Mucosa of descending colon (tissue), 3 donors: ENCODE measurements around the gene AKIRIN1. TPM values are rescaled to one million over a fixed set of nuclear protein-coding genes. Genes with fewer than 3 reads are reported as not detected.
"Not testable (repeated sequence)": the region's sequence is repeated elsewhere in the genome, so short reads cannot be mapped to it uniquely, and the experiment has no call there.

Source experiments
- ATAC-seq: fragments of 200-7000 bp; cut with Tn5 transposase; one replicate; pipeline ENCODE4 v1.9.1; 2020; ENCODE audit warnings: mild to moderate bottlenecking, moderate library complexity
- DNase-seq, 3 donors: peaks; one replicate each; pipeline ENCODE4 v3.0.0-alpha.2; 2020
- H3K36me3 ChIP-seq: fragments of 200-600 bp; one replicate; pipeline ENCODE4 v1.8.0; 2021; ENCODE audit warnings: low read depth, mild to moderate bottlenecking
- H3K4me1 ChIP-seq: fragments of 200-600 bp; one replicate; pipeline ENCODE4 v1.8.0; 2021; ENCODE audit warnings: low read depth, mild to moderate bottlenecking
- H3K4me3 ChIP-seq: fragments of 200-600 bp; one replicate; pipeline ENCODE4 v1.8.0; 2021; ENCODE audit warnings: mild to moderate bottlenecking
- H3K9me3 ChIP-seq: fragments of 200-600 bp; one replicate; pipeline ENCODE4 v1.8.0; 2021; ENCODE audit warnings: mild to moderate bottlenecking
- intact Hi-C, 2 donors: fragments of 100-400 bp; cut with DNase I in 1 of 2; cut with micrococcal nuclease in 1 of 2; formaldehyde crosslinking; loops; one replicate each; pipeline versions ENCODE4 v1.11.0 to v1.11.1; 2022; cut with DNase I, micrococcal nuclease
- total RNA-seq, 3 donors: library from RNA; stranded (reverse); fragmentation: NEBNext Ultra II Directional in 2 of 3; extraction: Animal tissue kit (Norgen Biotek cat#: 25700) in 2 of 3; gene quantifications; one replicate each; pipeline versions ENCODE4 v1.2.1 to v1.2.4, GENCODE V29; 2021 to 2023
- TF ChIP-seq, protein P1 (sequence below): fragments of 200-600 bp; IDR thresholded peaks from one replicate; pipeline ENCODE4 v1.8.0; 2022; ENCODE audit warnings: antibody characterized with exemption, mild to moderate bottlenecking
- donor health status: DM: no; HTN: no; CAD: no; lungs with moderate emphysema.
- donor health status: DM: no; HTN: no; CAD: no.
- donor health status: DM: no; HTN: yes; CAD: no.

AKIRIN1 gene
- total RNA-seq, 3 donors from 2014 or later: 47.7 to 60.4 (median 54.5) TPM

DNA sequence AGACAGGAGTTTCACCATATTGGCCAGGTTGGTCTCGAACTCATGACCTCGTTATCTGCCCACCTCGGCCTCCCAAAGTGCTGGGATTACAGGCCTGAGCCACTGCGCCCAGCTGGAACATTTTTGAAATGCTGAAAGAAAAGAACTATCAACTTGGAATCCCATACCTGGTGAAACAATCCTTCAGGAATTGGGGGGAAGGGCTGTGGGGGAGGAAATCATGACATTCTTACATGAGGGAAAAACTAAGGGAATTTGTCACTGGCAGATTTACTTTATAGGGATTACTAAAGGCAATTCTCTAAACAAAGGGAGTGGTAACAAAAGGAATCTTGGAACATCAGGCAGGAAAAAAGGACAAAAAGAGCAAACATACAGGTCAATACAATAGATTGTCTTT lies 60.9 kb downstream of the AKIRIN1 start:
- intact Hi-C loops: no loop called here
- DNase-seq (no peak), ATAC-seq (no peak)
- Histone ChIP-seq H3K9me3 (no peaks in the 10 kb centered on the region), H3K4me3 (no peak overlapping the region), H3K4me1 (no peaks in the 10 kb centered on the region), H3K36me3 (no peaks in the 10 kb centered on the region)
- TF ChIP-seq, protein P1, sequence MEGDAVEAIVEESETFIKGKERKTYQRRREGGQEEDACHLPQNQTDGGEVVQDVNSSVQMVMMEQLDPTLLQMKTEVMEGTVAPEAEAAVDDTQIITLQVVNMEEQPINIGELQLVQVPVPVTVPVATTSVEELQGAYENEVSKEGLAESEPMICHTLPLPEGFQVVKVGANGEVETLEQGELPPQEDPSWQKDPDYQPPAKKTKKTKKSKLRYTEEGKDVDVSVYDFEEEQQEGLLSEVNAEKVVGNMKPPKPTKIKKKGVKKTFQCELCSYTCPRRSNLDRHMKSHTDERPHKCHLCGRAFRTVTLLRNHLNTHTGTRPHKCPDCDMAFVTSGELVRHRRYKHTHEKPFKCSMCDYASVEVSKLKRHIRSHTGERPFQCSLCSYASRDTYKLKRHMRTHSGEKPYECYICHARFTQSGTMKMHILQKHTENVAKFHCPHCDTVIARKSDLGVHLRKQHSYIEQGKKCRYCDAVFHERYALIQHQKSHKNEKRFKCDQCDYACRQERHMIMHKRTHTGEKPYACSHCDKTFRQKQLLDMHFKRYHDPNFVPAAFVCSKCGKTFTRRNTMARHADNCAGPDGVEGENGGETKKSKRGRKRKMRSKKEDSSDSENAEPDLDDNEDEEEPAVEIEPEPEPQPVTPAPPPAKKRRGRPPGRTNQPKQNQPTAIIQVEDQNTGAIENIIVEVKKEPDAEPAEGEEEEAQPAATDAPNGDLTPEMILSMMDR: no peak

DNA sequence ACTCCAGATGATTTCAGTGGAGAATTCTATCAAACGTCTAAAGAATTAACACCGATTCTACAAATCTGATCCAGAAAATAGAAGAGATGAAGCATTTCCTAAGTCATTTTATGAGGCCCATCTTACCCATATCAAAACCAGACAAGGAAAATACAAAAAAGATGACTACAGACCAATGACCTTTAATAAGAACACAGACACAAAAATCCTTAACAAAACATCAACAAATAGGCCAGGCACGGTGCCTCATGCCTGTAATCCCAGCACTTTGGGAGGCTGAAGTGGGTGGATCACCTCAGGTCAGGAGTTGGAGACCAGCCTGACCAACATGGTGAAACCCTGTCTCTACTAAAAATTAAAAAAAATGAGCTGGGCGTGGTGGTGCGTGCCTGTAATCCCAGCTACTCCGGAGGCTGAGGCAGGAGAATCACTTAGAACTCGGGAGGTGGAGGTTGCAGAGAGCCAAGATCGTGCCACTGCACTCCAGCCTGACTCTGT lies 64.2 kb downstream of the AKIRIN1 start:
- H3K36me3 ChIP-seq, ATAC-seq, H3K4me1 ChIP-seq, H3K9me3 ChIP-seq, H3K4me3 ChIP-seq, intact Hi-C loops: not testable (repeated sequence)
- peak in 1 of 3 donors; percentile 6 for DNase-seq

Other genes starting within 250 kb of the AKIRIN1 start
- 10 to 100 TPM; 29.7 to 41.7 (median 32.5) TPM for gene RRAGC, start 131.5 kb upstream of the AKIRIN1 start, total RNA-seq
- 10 to 100 TPM; 21.4 to 37.4 (median 24.2) TPM for gene MYCBP, start 117.9 kb upstream of the AKIRIN1 start, total RNA-seq
- gene GJA9, start 109.7 kb upstream of the AKIRIN1 start, total RNA-seq: 1 to 10 TPM in 2 of 3 donors, under 1 TPM in 1; 0.65 to 2.7 (median 1.2) TPM
- 10 to 100 TPM; 16.6 to 50.5 (median 23.7) TPM for gene RHBDL2, start 49.4 kb upstream of the AKIRIN1 start, total RNA-seq
- gene NDUFS5, start 35.1 kb downstream of the AKIRIN1 start, total RNA-seq: 100 to 1,000 TPM; 167 to 224 (median 183) TPM
- 100 to 1,000 TPM; 146 to 362 (median 156) TPM for gene MACF1, start 213.4 kb downstream of the AKIRIN1 start, total RNA-seq